ENCODE data around the gene DDIT3. TPM values are rescaled to one million over a fixed set of nuclear protein-coding genes. Genes with fewer than 3 reads are reported as not detected.
A peak's percentile ranks its signal among the peaks of the same experiment; 100 is the strongest.

Gene DDIT3
- total RNA-seq, 1 experiment from 2014 or later, result 84.7 TPM

- POLR2A ChIA-PET, result interaction anchor here (0.7 to 1.3 kb wide), 2 partner anchors 29 to 44 kb away, joined by 3 to 4 read pairs; no protein-coding TSS in a partner anchor
- ATAC-seq, result peak; percentile 94
- H3K4me2 ChIP-seq (ENCODE audit: low read length), result peak within 1 kb of the TSS; percentile 86
- peaks cover 17 to 32% of the 10 kb centered on the region in 2 experiments for H3K36me3 ChIP-seq (ENCODE audit: control insufficient read depth in 1 of 2, insufficient read depth in 2 of 2, low read length in 2 of 2)
- peak; percentile 94 for DNase-seq (ENCODE audit: low read depth, low spot score)
- intact Hi-C loops (cut with micrococcal nuclease), result loop anchor here (2.0 kb wide), 1 partner anchor 29 kb away; the partner anchor contains the start of gene GLI1
- no peaks in the 10 kb centered on the region for H3K27me3 ChIP-seq (ENCODE audit: insufficient read depth, low read length)
- H3K9me2 ChIP-seq (ENCODE audit: insufficient read depth), result no peaks in the 10 kb centered on the region
- peak within 1 kb of the TSS; percentile 76 for H3K9ac ChIP-seq (ENCODE audit: low read length)
- H3K4me3 ChIP-seq (replicated peaks in 1 of 2; ENCODE audit: low read depth in 1 of 2, low read length in 2 of 2), result peak within 1 kb of the TSS; percentile 97 to 100
- CTCF ChIA-PET, result no interaction called here
- peaks cover 41% of the 10 kb centered on the region for H3K79me2 ChIP-seq (ENCODE audit: insufficient read depth, low read length)
- no peaks in the 10 kb centered on the region for H4K20me1 ChIP-seq (ENCODE audit: insufficient read depth)
- BruUV-seq (replicated peaks), result no TSS peak
- no peak within 1 kb of the TSS for H2AFZ ChIP-seq (ENCODE audit: low read depth, low read length, poor library complexity, severe bottlenecking)
- RAD21 ChIA-PET (ENCODE audit: low non-redundant PET in 1 of 2, low total read pairs in 2 of 2, uncharacterized antibody in 2 of 2, unreplicated experiment in 2 of 2), result no interaction called here
- no peaks in the 10 kb centered on the region for H3K9me3 ChIP-seq (ENCODE audit: control insufficient read depth in 1 of 2, insufficient read depth in 1 of 2, low read depth in 1 of 2, low read length in 2 of 2)
- H3K27ac ChIP-seq (ENCODE audit: low read depth, low read length), result peak within 1 kb of the TSS; percentile 68
- peaks cover 4 to 14% of the 10 kb centered on the region in 2 experiments; a peak in 3 of 4 replicates for H3K4me1 ChIP-seq (ENCODE audit: control insufficient read depth in 1 of 2, insufficient read depth in 2 of 2, low read length in 2 of 2)
- TF ChIP-seq RAD21 (IDR thresholded peaks at IDR 0.05; ENCODE audit: low read depth) (peak; percentile 31; the same call in 1 of the 2 replicates), POLR2AphosphoS5 (IDR thresholded peaks at IDR 0.05; ENCODE audit: low read depth, low read length) (peak; percentile 87), ZBTB33 (IDR thresholded peaks at IDR 0.05; ENCODE audit: extremely low read depth, insufficient replicate concordance, low read length) (no peak), ZFX (IDR thresholded peaks at IDR 0.05) (no peak), CEBPB (IDR thresholded peaks at IDR 0.05; ENCODE audit: low read depth) (peak; percentile 63), FOSL1 (IDR thresholded peaks at IDR 0.05; ENCODE audit: low read depth) (no peak), SP1 (IDR thresholded peaks at IDR 0.05; ENCODE audit: low read depth) (peak; percentile 25; the same call in 1 of the 2 replicates), ELF1 (IDR thresholded peaks at IDR 0.05; ENCODE audit: borderline replicate concordance, low read depth) (peak; percentile 79), EZH2 (IDR thresholded peaks at IDR 0.05) (no peak), YY1 (IDR thresholded peaks at IDR 0.05; ENCODE audit: extremely low read depth, insufficient replicate concordance, low read depth, low read length) (peak; percentile 62), SRF (IDR thresholded peaks at IDR 0.05; ENCODE audit: low read depth) (peak; percentile 87), CBX3 (IDR thresholded peaks at IDR 0.05; ENCODE audit: low read depth) (peak; percentile 71; the same call in 1 of the 2 replicates), POLR2A (IDR thresholded peaks at IDR 0.05; ENCODE audit: borderline replicate concordance, extremely low read depth, insufficient read depth, insufficient read length) (peak; percentile 53), EZH2phosphoT487 (IDR thresholded peaks at IDR 0.05; ENCODE audit: borderline replicate concordance) (no peak), EGR1 (IDR thresholded peaks at IDR 0.05; ENCODE audit: low read depth) (no peak)
- TF ChIP-seq, protein P1, sequence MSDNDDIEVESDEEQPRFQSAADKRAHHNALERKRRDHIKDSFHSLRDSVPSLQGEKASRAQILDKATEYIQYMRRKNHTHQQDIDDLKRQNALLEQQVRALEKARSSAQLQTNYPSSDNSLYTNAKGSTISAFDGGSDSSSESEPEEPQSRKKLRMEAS (IDR thresholded peaks at IDR 0.05), result peak; percentile 91
- TF ChIP-seq, protein P2, sequence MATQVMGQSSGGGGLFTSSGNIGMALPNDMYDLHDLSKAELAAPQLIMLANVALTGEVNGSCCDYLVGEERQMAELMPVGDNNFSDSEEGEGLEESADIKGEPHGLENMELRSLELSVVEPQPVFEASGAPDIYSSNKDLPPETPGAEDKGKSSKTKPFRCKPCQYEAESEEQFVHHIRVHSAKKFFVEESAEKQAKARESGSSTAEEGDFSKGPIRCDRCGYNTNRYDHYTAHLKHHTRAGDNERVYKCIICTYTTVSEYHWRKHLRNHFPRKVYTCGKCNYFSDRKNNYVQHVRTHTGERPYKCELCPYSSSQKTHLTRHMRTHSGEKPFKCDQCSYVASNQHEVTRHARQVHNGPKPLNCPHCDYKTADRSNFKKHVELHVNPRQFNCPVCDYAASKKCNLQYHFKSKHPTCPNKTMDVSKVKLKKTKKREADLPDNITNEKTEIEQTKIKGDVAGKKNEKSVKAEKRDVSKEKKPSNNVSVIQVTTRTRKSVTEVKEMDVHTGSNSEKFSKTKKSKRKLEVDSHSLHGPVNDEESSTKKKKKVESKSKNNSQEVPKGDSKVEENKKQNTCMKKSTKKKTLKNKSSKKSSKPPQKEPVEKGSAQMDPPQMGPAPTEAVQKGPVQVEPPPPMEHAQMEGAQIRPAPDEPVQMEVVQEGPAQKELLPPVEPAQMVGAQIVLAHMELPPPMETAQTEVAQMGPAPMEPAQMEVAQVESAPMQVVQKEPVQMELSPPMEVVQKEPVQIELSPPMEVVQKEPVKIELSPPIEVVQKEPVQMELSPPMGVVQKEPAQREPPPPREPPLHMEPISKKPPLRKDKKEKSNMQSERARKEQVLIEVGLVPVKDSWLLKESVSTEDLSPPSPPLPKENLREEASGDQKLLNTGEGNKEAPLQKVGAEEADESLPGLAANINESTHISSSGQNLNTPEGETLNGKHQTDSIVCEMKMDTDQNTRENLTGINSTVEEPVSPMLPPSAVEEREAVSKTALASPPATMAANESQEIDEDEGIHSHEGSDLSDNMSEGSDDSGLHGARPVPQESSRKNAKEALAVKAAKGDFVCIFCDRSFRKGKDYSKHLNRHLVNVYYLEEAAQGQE (IDR thresholded peaks at IDR 0.05; ENCODE audit: low read depth), result no peak
- TF ChIP-seq, protein P3, sequence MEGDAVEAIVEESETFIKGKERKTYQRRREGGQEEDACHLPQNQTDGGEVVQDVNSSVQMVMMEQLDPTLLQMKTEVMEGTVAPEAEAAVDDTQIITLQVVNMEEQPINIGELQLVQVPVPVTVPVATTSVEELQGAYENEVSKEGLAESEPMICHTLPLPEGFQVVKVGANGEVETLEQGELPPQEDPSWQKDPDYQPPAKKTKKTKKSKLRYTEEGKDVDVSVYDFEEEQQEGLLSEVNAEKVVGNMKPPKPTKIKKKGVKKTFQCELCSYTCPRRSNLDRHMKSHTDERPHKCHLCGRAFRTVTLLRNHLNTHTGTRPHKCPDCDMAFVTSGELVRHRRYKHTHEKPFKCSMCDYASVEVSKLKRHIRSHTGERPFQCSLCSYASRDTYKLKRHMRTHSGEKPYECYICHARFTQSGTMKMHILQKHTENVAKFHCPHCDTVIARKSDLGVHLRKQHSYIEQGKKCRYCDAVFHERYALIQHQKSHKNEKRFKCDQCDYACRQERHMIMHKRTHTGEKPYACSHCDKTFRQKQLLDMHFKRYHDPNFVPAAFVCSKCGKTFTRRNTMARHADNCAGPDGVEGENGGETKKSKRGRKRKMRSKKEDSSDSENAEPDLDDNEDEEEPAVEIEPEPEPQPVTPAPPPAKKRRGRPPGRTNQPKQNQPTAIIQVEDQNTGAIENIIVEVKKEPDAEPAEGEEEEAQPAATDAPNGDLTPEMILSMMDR (IDR thresholded peaks at IDR 0.05 in 2 of 3, conservative IDR thresholded peaks at IDR 0.05 in 1 of 3; ENCODE audit: borderline replicate concordance in 1 of 3, insufficient read depth in 1 of 3, low read depth in 2 of 3, low read length in 2 of 3), result peak in 2 of 3 experiments; percentile 37 to 46; a peak in 3 of 6 replicates
- TF ChIP-seq, protein P4, sequence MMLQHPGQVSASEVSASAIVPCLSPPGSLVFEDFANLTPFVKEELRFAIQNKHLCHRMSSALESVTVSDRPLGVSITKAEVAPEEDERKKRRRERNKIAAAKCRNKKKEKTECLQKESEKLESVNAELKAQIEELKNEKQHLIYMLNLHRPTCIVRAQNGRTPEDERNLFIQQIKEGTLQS (IDR thresholded peaks at IDR 0.05), result no peak
These were observed 32.5 kb downstream of the DDIT3 start, which contains the start of gene MARS1 for GRCh38 chr12:57487597-57488401. MARS1 (plus strand) TSS chr12:57488068; CDS start chr12:57488091, 23 bp downstream.

Measured in HCT116 (cell line).